HL-60 (cell line): ENCODE data around the gene CD79B.
"Not testable (repeated sequence)": the region's sequence is repeated elsewhere in the genome, so short reads cannot be mapped to it uniquely, and the experiment has no call there.

Experiments used
- CTCF ChIP-seq: IDR thresholded peaks from one replicate; pipeline ENCODE4 v1.5.1; 2011; ENCODE audit warnings: low read length, control low read depth, inconsistent platforms; ENCODE audit not compliant: insufficient read depth
- POLR2AphosphoS5 ChIP-seq: IDR thresholded peaks from 2 replicates; pipeline ENCODE4 v1.6.1; 2012; ENCODE audit warnings: low read depth

GRCh38 chr17:63907161-63907778, 24.9 kb downstream of the CD79B start:
- not testable (repeated sequence) for TF ChIP-seq CTCF, POLR2AphosphoS5
